Measurements from ENCODE around the gene USB1.

DNA sequence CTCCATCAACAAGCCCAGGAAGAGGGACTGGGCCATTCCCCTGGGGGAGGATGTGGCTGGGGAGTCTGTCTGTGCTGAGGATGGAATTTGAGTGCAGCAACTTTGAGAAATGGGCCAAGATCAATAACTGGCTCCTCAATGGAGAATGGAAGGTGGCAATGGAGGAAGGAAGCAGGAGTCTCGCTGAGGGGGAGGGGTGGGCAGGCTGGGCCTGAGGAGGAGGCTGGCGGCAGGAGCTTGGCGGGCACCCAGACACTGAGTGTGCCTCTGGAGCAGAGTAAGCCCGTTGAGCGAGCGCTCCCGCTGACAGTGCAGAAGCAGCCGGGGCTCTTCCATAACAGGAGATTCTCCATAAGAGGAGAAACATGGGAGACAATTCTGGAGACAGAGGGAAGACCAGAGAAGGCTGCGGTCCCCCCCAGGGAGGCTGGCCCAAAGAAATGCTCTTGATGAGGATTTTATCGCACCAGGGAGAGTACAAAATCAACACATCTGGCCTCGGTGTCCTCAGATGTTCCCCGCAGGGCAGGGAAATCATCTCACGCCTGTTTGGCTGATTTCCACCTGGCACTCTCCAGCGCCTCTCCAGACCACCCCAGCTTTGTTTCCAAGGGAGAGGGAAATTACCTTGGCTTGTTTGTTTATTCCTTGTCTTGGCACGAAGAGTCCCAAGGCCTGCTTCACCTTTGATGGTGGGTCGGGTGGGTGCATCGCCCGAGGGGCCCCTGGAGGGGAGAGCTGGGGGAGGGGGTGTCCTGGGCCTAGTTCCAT lies 21.6 kb downstream of the USB1 start:
- TF ChIP-seq, protein P1, sequence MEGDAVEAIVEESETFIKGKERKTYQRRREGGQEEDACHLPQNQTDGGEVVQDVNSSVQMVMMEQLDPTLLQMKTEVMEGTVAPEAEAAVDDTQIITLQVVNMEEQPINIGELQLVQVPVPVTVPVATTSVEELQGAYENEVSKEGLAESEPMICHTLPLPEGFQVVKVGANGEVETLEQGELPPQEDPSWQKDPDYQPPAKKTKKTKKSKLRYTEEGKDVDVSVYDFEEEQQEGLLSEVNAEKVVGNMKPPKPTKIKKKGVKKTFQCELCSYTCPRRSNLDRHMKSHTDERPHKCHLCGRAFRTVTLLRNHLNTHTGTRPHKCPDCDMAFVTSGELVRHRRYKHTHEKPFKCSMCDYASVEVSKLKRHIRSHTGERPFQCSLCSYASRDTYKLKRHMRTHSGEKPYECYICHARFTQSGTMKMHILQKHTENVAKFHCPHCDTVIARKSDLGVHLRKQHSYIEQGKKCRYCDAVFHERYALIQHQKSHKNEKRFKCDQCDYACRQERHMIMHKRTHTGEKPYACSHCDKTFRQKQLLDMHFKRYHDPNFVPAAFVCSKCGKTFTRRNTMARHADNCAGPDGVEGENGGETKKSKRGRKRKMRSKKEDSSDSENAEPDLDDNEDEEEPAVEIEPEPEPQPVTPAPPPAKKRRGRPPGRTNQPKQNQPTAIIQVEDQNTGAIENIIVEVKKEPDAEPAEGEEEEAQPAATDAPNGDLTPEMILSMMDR (IDR thresholded peaks at IDR 0.05) = no peak
- TF ChIP-seq POLR2A (IDR thresholded peaks at IDR 0.05) = no peak

Measured in heart left ventricle (tissue), 13 donors.